ENCODE results near the gene PMVK.

The PMVK gene

GRCh38 chr1:154966111-154966510 is 29.6 kb upstream of the PMVK start:
- DNase-seq (ENCODE audit: low read depth), result no peak

- DNase-seq (ENCODE audit: low read depth), result no peak
Observed at GRCh38 chr1:154964359-154964758, 27.8 kb upstream of the PMVK start.

DNA sequence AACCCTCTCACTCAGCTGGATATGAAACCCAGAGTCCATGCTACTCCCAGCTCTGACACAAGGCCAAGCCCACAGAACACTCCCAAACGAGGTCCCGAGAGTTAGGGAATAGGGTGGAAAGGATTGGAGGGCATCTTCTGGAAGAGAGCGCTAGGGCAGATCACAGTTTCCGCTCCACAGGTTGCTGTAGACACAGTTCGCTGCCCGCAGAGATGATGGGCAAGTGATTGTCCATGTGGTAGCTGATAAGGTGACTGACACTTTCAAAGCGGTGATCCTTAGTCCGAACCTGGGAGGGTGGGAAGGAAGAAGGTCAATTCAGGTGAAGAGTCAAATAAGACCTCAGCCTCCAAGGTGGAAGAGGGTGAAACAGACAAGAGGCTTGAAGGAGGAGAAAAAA is 27.1 kb upstream of the PMVK start:
- DNase-seq (ENCODE audit: low read depth), result no peak

DNA sequence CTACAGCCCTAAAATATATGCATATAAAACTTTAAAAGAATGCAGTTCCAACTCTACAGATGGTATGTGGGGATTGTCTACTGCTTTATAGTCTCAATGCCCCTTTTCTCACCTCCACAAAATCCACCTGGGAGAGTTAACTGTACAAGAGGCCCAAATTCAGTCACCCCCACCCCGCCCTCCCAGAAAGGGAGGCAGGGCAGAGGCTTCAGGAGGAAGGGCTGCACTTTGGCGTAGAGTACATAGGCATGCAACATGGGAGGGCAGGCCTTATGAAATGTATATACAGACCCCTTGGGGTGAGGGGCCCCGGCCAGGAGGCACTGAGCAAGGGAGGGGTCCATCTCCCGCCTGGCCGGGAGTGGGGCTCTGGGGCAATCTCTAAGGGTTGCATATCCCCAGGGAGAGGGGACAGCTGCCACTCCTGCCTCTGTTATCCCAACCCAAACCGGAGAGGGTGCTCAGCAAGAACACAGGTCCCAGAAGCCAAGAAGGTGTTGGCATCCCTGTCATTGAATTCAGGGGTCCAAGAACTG is 26.3 kb upstream of the PMVK start:
- DNase-seq (ENCODE audit: low read depth), result no peak

- no peak for DNase-seq (ENCODE audit: low read depth)
Observed at GRCh38 chr1:154962156-154962749, 25.7 kb upstream of the PMVK start.

- peak; percentile 73 for DNase-seq (ENCODE audit: low read depth)
Observed at GRCh38 chr1:154961207-154962155, 25.0 kb upstream of the PMVK start, which contains the start of gene PYGO2. Gene PYGO2 (minus strand): TSS chr1:154961782. CDS start chr1:154961576, 206 bp downstream.

DNA sequence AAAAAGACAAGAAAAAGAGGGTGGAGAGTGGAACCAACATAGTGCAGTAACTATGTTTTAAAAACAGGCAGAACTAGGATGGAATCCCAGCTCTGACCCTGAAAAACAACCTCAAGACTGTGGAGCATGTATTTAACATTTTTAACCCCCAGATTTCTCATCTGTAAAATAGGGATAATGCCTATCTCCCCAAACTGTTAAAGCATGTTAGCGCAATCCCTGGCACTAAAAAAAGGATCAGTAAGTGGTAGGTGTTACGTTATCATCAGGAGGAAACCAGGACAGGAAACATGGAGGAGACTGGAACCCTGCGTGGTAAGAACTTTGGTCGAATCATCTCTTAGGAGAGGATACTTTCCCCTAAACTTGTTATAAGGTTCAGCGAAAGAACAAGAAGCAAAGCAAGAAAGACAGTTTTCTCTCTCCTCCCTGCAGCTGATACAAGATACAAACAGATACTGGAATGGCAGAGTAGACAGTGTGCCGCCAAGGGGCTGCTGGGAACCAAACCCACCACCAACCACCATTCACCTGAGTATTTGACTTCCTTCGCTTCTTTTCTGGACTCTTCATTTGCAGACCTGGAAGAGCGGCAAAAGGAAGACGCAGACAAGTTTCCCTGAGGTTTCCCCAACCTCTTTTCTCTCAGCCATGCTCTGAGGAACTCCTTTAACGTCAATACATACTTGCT is 24.1 kb upstream of the PMVK start:
- DNase-seq (ENCODE audit: low read depth), result no peak

DNA sequence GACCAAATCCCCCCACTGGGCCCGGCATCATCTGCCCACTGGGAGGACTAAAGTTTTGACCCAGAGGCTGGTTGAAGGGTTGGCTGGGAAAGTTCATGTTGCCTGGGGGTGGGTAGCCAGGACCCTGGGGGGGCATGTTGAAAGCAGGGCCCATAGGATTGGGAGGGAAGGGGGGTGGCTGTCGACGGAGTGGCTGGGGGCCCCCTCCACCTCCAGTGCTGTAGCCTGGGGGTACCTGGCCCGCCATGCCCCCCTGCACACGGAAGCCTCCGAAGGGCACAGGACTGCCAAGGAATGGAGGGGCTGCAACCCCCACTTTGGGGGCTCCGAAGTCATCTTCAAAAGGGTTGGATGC is 22.9 kb upstream of the PMVK start:
- DNase-seq (ENCODE audit: low read depth), result no peak

DNA sequence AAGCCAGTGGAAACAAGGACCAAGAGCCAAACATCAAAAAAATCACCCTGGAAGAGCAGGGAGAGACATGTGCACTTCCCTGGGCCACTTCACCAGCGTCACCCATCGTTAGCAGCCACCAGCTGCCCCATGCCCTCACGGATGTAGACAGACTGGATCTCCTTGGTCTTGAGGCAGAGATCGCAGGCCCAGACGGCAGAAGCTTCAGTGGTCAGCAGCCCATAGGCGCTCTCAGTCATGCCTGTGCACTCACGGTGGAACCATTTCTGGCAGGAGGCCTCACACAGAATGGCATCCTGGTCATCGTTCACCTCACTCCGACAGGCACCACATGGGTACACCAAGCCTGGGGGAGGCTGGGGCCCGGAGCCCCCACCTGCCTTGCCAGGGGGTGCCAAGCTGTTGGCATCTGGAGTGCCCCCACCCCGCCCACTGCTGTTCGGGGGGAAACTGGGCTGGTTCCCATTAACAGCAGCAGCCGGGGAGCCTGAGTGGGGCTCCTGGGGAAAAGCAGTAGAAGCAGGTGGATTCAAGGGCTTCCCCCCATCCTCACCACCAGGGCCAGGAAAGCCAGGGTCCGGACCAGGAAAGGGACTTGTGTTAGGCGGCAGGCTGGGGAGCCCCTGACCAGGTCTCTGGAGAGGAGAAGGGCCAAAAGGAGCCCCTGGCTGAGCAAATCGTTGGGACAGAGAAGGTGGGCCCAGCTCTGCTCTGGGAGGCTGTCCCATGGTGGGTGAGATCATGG is 22.3 kb upstream of the PMVK start:
- DNase-seq (ENCODE audit: low read depth), result no peak

GRCh38 chr1:154958036-154958435 is 21.5 kb upstream of the PMVK start:
- no peak for DNase-seq (ENCODE audit: low read depth)

- no peak for DNase-seq (ENCODE audit: low read depth)
Observed at GRCh38 chr1:154957091-154957657, 20.7 kb upstream of the PMVK start.

DNA sequence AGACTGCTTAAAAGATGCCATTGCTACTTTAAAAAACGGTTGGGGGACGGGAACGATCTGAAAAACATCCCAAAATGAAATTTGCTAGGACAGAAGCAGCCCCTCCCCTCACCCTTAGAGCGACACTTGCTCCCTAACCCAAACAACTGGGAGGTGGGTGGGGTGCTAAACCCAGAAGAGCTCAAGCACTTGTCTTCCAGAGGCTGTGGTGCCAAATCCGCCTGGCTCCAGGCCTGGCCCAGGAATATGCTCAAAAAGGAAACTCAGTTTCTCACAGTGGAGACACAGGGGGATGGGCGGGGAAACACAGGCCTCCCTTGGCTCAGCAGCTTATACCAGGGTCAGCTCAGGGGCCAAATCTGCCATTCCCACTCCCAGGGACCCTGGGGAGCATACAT is 20.0 kb upstream of the PMVK start:
- no peak for DNase-seq (ENCODE audit: low read depth)

- peak; percentile 79 for DNase-seq (ENCODE audit: low read depth)
Observed at GRCh38 chr1:154955718-154956543, 19.4 kb upstream of the PMVK start, which contains the start of gene PBXIP1. Gene PBXIP1 (minus strand): TSS chr1:154956099. CDS start chr1:154953721, 2,378 bp downstream.

GRCh38 chr1:154955039-154955717 is 18.7 kb upstream of the PMVK start:
- DNase-seq (ENCODE audit: low read depth), result peak; percentile 64

DNA sequence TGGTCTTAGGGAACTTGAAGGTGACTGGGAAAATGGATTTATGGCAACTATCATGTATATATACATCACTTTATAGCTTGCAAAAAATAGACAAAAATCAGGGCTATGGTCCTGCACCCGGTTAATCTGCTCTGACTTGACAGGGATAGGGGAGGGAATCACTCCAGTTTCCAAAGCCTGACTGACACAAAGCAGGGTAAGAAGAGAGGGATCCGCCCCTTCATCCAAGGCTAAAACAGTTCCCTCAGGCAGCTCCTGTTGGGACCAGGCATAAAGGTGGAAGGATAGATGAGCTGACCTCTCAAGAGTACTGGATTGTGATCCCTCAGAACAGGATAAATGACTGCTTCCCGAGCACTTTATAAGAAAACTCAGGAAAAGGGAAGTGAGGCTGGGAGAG is 18.0 kb upstream of the PMVK start:
- DNase-seq (ENCODE audit: low read depth), result no peak

DNA sequence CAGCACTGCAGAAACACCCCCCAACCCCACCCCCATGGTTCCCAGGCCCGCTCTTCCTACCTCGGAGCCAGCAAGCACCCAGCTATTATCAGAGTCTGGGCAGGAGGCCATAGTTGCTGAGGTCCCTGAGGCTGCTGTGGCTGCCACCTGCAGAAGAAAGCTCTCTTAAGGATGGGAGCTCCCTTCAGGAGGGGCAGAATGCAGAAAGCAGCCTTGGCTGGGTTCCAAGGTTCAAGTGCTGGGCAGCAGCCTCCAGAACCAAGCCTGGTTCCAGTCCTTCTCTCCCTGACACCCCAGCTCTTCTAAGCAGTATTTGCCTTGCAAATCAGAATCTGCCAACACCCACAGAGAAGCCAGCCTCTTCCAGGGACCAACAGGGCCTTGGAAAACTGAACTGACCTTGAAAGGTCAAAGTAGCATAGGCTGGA is 17.1 kb upstream of the PMVK start:
- no peak for DNase-seq (ENCODE audit: low read depth)

GRCh38 chr1:154952664-154953063 is 16.1 kb upstream of the PMVK start:
- DNase-seq (ENCODE audit: low read depth), result no peak

- DNase-seq (ENCODE audit: low read depth), result peak; percentile 55
Observed at GRCh38 chr1:154951901-154952657, 15.6 kb upstream of the PMVK start.

DNA sequence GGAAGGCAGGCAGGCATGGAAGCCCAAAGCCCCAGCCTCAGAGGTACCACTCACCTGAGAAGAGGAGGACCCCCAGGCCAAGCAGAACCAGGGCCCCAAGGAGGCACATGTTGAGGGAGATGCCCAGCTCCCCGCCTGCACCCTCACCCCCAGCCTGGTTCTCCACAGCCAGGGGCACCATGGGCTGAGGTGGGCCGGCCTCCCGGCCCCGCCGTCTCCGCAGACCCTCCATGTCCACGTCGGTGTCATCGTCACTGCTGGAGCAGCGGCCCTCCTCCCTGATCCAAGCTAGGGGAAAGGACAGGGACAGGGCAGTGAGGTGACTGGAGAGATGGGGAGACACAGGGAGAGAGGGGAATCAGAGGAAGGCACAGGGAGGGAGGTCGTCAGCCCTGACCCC is 11.6 kb upstream of the PMVK start:
- DNase-seq (ENCODE audit: low read depth), result no peak
